Measurements from ENCODE around the gene CLUH.

Gene CLUH

GRCh38 chr17:2697611-2698162 lies 13.9 kb downstream of the CLUH start:
- no peak overlapping the region for H3K4me3 ChIP-seq (ENCODE audit: low read length, poor library complexity, severe bottlenecking)
- peaks cover 55% of the 10 kb centered on the region; the same call in 1 of the 2 replicates for H3K36me3 ChIP-seq (ENCODE audit: insufficient read depth, low read length)
- H3K79me2 ChIP-seq (ENCODE audit: insufficient read depth, low read length), result no peaks in the 10 kb centered on the region
- no peaks in the 10 kb centered on the region for H4K20me1 ChIP-seq (ENCODE audit: insufficient read depth, low read length, poor library complexity, severe bottlenecking)
- no peak overlapping the region for H2AFZ ChIP-seq (ENCODE audit: low read length)
- H3K27me3 ChIP-seq (ENCODE audit: insufficient read depth, low read length, poor library complexity, severe bottlenecking), result no peaks in the 10 kb centered on the region
- TF ChIP-seq CTCF (conservative IDR thresholded peaks at IDR 0.05; ENCODE audit: low read length), result no peak
- TF ChIP-seq EZH2phosphoT487 (IDR thresholded peaks at IDR 0.05; ENCODE audit: borderline replicate concordance), result no peak
- H3K9me3 ChIP-seq (ENCODE audit: insufficient read depth, low read depth, low read length), result no peaks in the 10 kb centered on the region
- H3K4me1 ChIP-seq (ENCODE audit: insufficient read depth, low read length, poor library complexity, severe bottlenecking), result no peaks in the 10 kb centered on the region
- no peak overlapping the region for H3K9ac ChIP-seq (ENCODE audit: low read depth, low read length, poor library complexity, severe bottlenecking)
- H3F3A ChIP-seq (ENCODE audit: low read depth), result no peaks in the 10 kb centered on the region
- no peaks in the 10 kb centered on the region for H3K9me2 ChIP-seq (replicated peaks; ENCODE audit: low read depth, low read length)
- no peak overlapping the region for H3K4me2 ChIP-seq (ENCODE audit: low read depth, low read length, poor library complexity, severe bottlenecking)

GRCh38 chr17:2695961-2696760 lies 15.4 kb downstream of the CLUH start:
- Histone ChIP-seq H3K4me1 (ENCODE audit: insufficient read depth, low read length, poor library complexity, severe bottlenecking) (no peaks in the 10 kb centered on the region), H3K9ac (ENCODE audit: low read depth, low read length, poor library complexity, severe bottlenecking) (no peak overlapping the region), H3K27me3 (ENCODE audit: insufficient read depth, low read length, poor library complexity, severe bottlenecking) (no peaks in the 10 kb centered on the region), H3K9me3 (ENCODE audit: insufficient read depth, low read depth, low read length) (no peaks in the 10 kb centered on the region), H4K20me1 (ENCODE audit: insufficient read depth, low read length, poor library complexity, severe bottlenecking) (no peaks in the 10 kb centered on the region), H3K4me3 (ENCODE audit: low read length, poor library complexity, severe bottlenecking) (no peak overlapping the region), H3K9me2 (replicated peaks; ENCODE audit: low read depth, low read length) (no peaks in the 10 kb centered on the region), H3F3A (ENCODE audit: low read depth) (no peaks in the 10 kb centered on the region), H2AFZ (ENCODE audit: low read length) (no peak overlapping the region), H3K79me2 (ENCODE audit: insufficient read depth, low read length) (no peaks in the 10 kb centered on the region), H3K4me2 (ENCODE audit: low read depth, low read length, poor library complexity, severe bottlenecking) (no peak overlapping the region), H3K36me3 (ENCODE audit: insufficient read depth, low read length) (peaks cover 44% of the 10 kb centered on the region; the same call in 1 of the 2 replicates)
- no peak for TF ChIP-seq EZH2phosphoT487 (IDR thresholded peaks at IDR 0.05; ENCODE audit: borderline replicate concordance)
- no peak for TF ChIP-seq CTCF (conservative IDR thresholded peaks at IDR 0.05; ENCODE audit: low read length)

GRCh38 chr17:2695243-2695960 lies 16.2 kb downstream of the CLUH start:
- Histone ChIP-seq H3F3A (ENCODE audit: low read depth) (no peaks in the 10 kb centered on the region), H2AFZ (ENCODE audit: low read length) (no peak overlapping the region), H3K9me3 (ENCODE audit: insufficient read depth, low read depth, low read length) (no peaks in the 10 kb centered on the region), H3K4me3 (ENCODE audit: low read length, poor library complexity, severe bottlenecking) (no peak overlapping the region), H3K9ac (ENCODE audit: low read depth, low read length, poor library complexity, severe bottlenecking) (no peak overlapping the region), H3K4me2 (ENCODE audit: low read depth, low read length, poor library complexity, severe bottlenecking) (no peak overlapping the region), H3K9me2 (replicated peaks; ENCODE audit: low read depth, low read length) (no peaks in the 10 kb centered on the region), H3K4me1 (ENCODE audit: insufficient read depth, low read length, poor library complexity, severe bottlenecking) (no peaks in the 10 kb centered on the region), H3K79me2 (ENCODE audit: insufficient read depth, low read length) (no peaks in the 10 kb centered on the region), H3K27me3 (ENCODE audit: insufficient read depth, low read length, poor library complexity, severe bottlenecking) (no peaks in the 10 kb centered on the region), H3K36me3 (ENCODE audit: insufficient read depth, low read length) (peaks cover 40% of the 10 kb centered on the region; the same call in 1 of the 2 replicates), H4K20me1 (ENCODE audit: insufficient read depth, low read length, poor library complexity, severe bottlenecking) (no peaks in the 10 kb centered on the region)
- TF ChIP-seq EZH2phosphoT487 (IDR thresholded peaks at IDR 0.05; ENCODE audit: borderline replicate concordance), result no peak
- TF ChIP-seq CTCF (conservative IDR thresholded peaks at IDR 0.05; ENCODE audit: low read length), result no peak
